ENCODE measurements around the gene ALKBH2. TPM values are rescaled to one million over a fixed set of nuclear protein-coding genes. Genes with fewer than 3 reads are reported as not detected.

The ALKBH2 gene
- total RNA-seq, 2 donors from 2014 or later: 5.0 to 8.9 TPM

GRCh38 chr12:109097435-109098182, 4.3 kb upstream of the ALKBH2 start, which contains the start of gene UNG:
Gene UNG, plus strand, starts transcription at chr12:109097597. Its CDS starts 83 bp downstream, at chr12:109097680.
- H3K4me1 ChIP-seq: peaks cover 9% of the 10 kb centered on the region
- DNase-seq: peak; percentile 99
- no peaks in the 10 kb centered on the region for H3K9me3 ChIP-seq
- H3K36me3 ChIP-seq: no peaks in the 10 kb centered on the region
- H3K27me3 ChIP-seq: no peaks in the 10 kb centered on the region
- intact Hi-C loops (cut with DNase I): loop anchor here (10.0 kb wide), 1 partner anchor 433 kb away; no protein-coding TSS in a partner anchor
- TF ChIP-seq, protein P1, sequence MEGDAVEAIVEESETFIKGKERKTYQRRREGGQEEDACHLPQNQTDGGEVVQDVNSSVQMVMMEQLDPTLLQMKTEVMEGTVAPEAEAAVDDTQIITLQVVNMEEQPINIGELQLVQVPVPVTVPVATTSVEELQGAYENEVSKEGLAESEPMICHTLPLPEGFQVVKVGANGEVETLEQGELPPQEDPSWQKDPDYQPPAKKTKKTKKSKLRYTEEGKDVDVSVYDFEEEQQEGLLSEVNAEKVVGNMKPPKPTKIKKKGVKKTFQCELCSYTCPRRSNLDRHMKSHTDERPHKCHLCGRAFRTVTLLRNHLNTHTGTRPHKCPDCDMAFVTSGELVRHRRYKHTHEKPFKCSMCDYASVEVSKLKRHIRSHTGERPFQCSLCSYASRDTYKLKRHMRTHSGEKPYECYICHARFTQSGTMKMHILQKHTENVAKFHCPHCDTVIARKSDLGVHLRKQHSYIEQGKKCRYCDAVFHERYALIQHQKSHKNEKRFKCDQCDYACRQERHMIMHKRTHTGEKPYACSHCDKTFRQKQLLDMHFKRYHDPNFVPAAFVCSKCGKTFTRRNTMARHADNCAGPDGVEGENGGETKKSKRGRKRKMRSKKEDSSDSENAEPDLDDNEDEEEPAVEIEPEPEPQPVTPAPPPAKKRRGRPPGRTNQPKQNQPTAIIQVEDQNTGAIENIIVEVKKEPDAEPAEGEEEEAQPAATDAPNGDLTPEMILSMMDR (IDR thresholded peaks at IDR 0.05): no peak
- peak within 1 kb of the TSS; percentile 98 for H3K4me3 ChIP-seq
- H3K9ac ChIP-seq (ENCODE audit: low read depth in 2 of 2, low read length in 2 of 2): peak within 1 kb of the TSS; percentile 78 to 85
- H3K27ac ChIP-seq: peak within 1 kb of the TSS; percentile 96

DNA sequence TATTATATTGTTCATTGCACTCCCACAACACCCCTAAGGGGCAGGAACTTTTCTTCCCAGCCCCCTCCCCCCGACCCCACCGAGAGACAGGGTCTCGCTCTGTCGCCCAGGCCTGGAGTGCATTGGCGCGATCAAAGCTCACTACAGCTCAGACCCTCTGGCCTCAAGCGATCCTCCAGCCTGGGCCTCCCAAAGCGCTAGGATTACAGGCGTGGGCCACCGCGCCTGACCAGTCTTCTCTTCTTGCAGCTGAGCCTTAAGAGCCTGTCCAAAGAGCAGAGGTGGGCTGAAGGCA, 3.8 kb upstream of the ALKBH2 start:
- TF ChIP-seq, protein P1 (IDR thresholded peaks at IDR 0.05): no peak
- H3K9me3 ChIP-seq: no peaks in the 10 kb centered on the region
- intact Hi-C loops (cut with DNase I): loop anchor here (10.0 kb wide), 1 partner anchor 432 kb away; no protein-coding TSS in a partner anchor
- no peak for DNase-seq
- peaks cover 11% of the 10 kb centered on the region for H3K4me1 ChIP-seq
- H3K27me3 ChIP-seq: no peaks in the 10 kb centered on the region
- H3K36me3 ChIP-seq: no peaks in the 10 kb centered on the region
- no peak overlapping the region for H3K27ac ChIP-seq
- no peak overlapping the region for H3K9ac ChIP-seq (ENCODE audit: low read depth in 2 of 2, low read length in 2 of 2)
- H3K4me3 ChIP-seq: peak overlapping the region; percentile 98

DNA sequence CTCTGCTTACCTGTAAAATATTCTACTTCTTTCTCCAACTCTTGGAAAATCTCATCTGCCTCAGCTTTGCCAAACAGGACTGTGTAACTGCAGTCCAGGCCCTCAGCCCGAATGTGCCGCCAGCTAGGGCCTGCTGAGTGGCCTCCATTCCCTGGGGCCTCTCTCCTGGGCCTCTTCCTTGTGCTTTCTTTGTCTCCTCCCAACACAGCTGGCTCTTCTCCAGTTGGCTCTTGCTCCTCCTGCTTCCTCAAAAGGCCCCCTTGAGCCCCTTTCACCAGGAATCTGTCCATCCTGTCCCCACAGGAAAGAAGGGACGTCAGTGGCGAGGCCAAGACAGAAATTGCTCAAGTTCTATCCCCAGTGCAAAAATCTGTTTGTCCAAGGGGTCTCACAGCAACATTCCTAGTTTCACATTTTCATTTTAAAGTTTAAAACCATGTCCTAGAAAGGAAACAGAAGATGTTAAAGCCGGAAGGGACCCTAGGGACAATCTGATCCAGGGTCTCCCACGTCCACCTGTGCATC, 713 bp downstream of the ALKBH2 start:
- intact Hi-C loops (cut with DNase I): loop anchor here (5.0 to 10.0 kb wide), 3 partner anchors 140 to 428 kb away; partner anchors contain the start of gene DAO
- Histone ChIP-seq H3K4me1 (peaks cover 7% of the 10 kb centered on the region), H3K9ac (ENCODE audit: low read depth in 2 of 2, low read length in 2 of 2) (peak overlapping the region; percentile 56 to 70), H3K36me3 (no peaks in the 10 kb centered on the region), H3K27me3 (no peaks in the 10 kb centered on the region), H3K9me3 (no peaks in the 10 kb centered on the region), H3K4me3 (peak overlapping the region; percentile 39), H3K27ac (peak overlapping the region; percentile 23)
- DNase-seq: peak; percentile 19
- TF ChIP-seq, protein P1 (IDR thresholded peaks at IDR 0.05): no peak

GRCh38 chr12:109089683-109090082, 3.6 kb downstream of the ALKBH2 start:
- Histone ChIP-seq H3K9me3 (no peaks in the 10 kb centered on the region), H3K36me3 (no peaks in the 10 kb centered on the region), H3K4me1 (peaks cover 4% of the 10 kb centered on the region), H3K27ac (no peak overlapping the region), H3K4me3 (no peak overlapping the region), H3K27me3 (no peaks in the 10 kb centered on the region), H3K9ac (ENCODE audit: low read depth in 2 of 2, low read length in 2 of 2) (no peak overlapping the region)
- intact Hi-C loops (cut with DNase I): loop anchor here (5.0 to 10.0 kb wide), 3 partner anchors 137 to 425 kb away; partner anchors contain the start of gene DAO
- peak; percentile 15 for DNase-seq
- TF ChIP-seq, protein P1 (IDR thresholded peaks at IDR 0.05): no peak

- no peaks in the 10 kb centered on the region for H3K36me3 ChIP-seq
- intact Hi-C loops (cut with DNase I): no loop called here
- no peak overlapping the region for H3K4me3 ChIP-seq
- peaks cover 4% of the 10 kb centered on the region for H3K4me1 ChIP-seq
- H3K27me3 ChIP-seq: no peaks in the 10 kb centered on the region
- no peak overlapping the region for H3K9ac ChIP-seq (ENCODE audit: low read depth in 2 of 2, low read length in 2 of 2)
- no peaks in the 10 kb centered on the region for H3K9me3 ChIP-seq
- TF ChIP-seq, protein P1 (IDR thresholded peaks at IDR 0.05): no peak
- H3K27ac ChIP-seq: no peak overlapping the region
- no peak for DNase-seq
Measured at GRCh38 chr12:109088818-109089217, 4.5 kb downstream of the ALKBH2 start.
